SK-N-SH (cell line): ENCODE data around the gene ZNF219. TPM values are rescaled to one million over a fixed set of nuclear protein-coding genes. Genes with fewer than 3 reads are reported as not detected.
A peak's percentile ranks its signal among the peaks of the same experiment; 100 is the strongest.

ENCODE experiments used
- CTCF ChIA-PET: fragments of 300-600, 350-600 bp; formaldehyde crosslinking; extraction: SDS; loops from one replicate; lab custom pipeline; 2021; lab: Yijun Ruan, JAX
- POLR2A ChIA-PET: fragments of 350-600 bp; sonication (Branson Sonifier 250); formaldehyde crosslinking; extraction: SDS; loops from one replicate; lab custom pipeline; 2020; ENCODE audit warnings: antibody characterized with exemption, inconsistent platforms; lab: Yijun Ruan, JAX
- DNase-seq: peaks from one replicate; pipeline ENCODE4 v3.0.0; 2012
- H2AFZ ChIP-seq: fragments of 200-600 bp; sonication (generic); 2 replicates; pipeline ENCODE4 v1.8.1; 2016; ENCODE audit warnings: antibody characterized with exemption, mild to moderate bottlenecking, low read depth
- H3F3A ChIP-seq: fragments of 200-600 bp; sonication (generic); replicated peaks from 2 replicates; pipeline ENCODE3; 2016; ENCODE audit warnings: antibody characterized with exemption, mild to moderate bottlenecking; ENCODE audit not compliant: insufficient read depth
- H3K27ac ChIP-seq, 2 experiments: fragments of 200-500 bp in 1 of 2; fragments of 200-600 bp in 1 of 2; sonication (Bioruptor generic) in 1 of 2; sonication (generic), shearing (Covaris generic) in 1 of 2; 2 replicates each; pipeline versions ENCODE4 v1.5.1 to v1.6.1; 2014 to 2016; ENCODE audit warnings: low read depth in 2 of 2, inconsistent platforms in 1 of 2, low read length in 1 of 2, mild to moderate bottlenecking in 1 of 2, mixed read lengths in 1 of 2
- H3K27me3 ChIP-seq: fragments of 200-600 bp; sonication (generic), shearing (Covaris generic); 2 replicates; pipeline ENCODE4 v1.6.1; 2016; ENCODE audit warnings: mixed run types; ENCODE audit not compliant: insufficient read depth
- H3K36me3 ChIP-seq, 2 experiments: fragments of 200-500 bp in 1 of 2; fragments of 200-600 bp in 1 of 2; sonication (Bioruptor generic) in 1 of 2; sonication (generic) in 1 of 2; replicated peaks in 1 of 2; 2 replicates each; pipeline versions ENCODE3 to v1.5.1; 2014 to 2016; ENCODE audit warnings: low read length in 1 of 2, mild to moderate bottlenecking in 1 of 2; ENCODE audit not compliant: insufficient read depth in 2 of 2, control insufficient read depth in 1 of 2
- H3K4me1 ChIP-seq, 2 experiments: fragments of 200-500 bp in 1 of 2; fragments of 200-600 bp in 1 of 2; sonication (Bioruptor generic) in 1 of 2; sonication (generic), shearing (Covaris generic) in 1 of 2; 2 replicates each; pipeline versions ENCODE4 v1.5.1 to v1.6.1; 2014 to 2016; ENCODE audit warnings: low read depth in 1 of 2, low read length in 1 of 2, mixed run types in 1 of 2; ENCODE audit not compliant: insufficient read depth in 2 of 2, control insufficient read depth in 1 of 2
- H3K4me2 ChIP-seq: fragments of 200-600 bp; sonication (generic), shearing (Covaris generic); 2 replicates; pipeline ENCODE4 v1.6.1; 2017; ENCODE audit warnings: mixed run types
- H3K4me3 ChIP-seq, 2 experiments: fragments of 200-500 bp in 1 of 2; fragments of 200-600 bp in 1 of 2; sonication (Bioruptor generic) in 1 of 2; sonication (generic), shearing (Covaris generic) in 1 of 2; 2 replicates each; pipeline versions ENCODE4 v1.5.1 to v1.8.1; 2014 to 2016; ENCODE audit warnings: low read depth in 2 of 2, inconsistent platforms in 1 of 2, low read length in 1 of 2, mild to moderate bottlenecking in 1 of 2, mixed read lengths in 1 of 2, moderate library complexity in 1 of 2
- H3K79me2 ChIP-seq: fragments of 200-600 bp; sonication (generic); 2 replicates; pipeline ENCODE4 v1.8.1; 2017; ENCODE audit warnings: mild to moderate bottlenecking; ENCODE audit not compliant: insufficient read depth
- H3K9ac ChIP-seq: fragments of 200-600 bp; sonication (generic); 2 replicates; pipeline ENCODE4 v1.6.1; 2017; ENCODE audit warnings: mixed run types
- H3K9me2 ChIP-seq: fragments of 200-600 bp; sonication (generic); 2 replicates; pipeline ENCODE4 v1.6.1; 2017; ENCODE audit warnings: mixed run types
- H3K9me3 ChIP-seq: fragments of 200-600 bp; sonication (generic); 2 replicates; pipeline ENCODE4 v1.6.1; 2017; ENCODE audit warnings: mixed run types, mild to moderate bottlenecking, moderate library complexity
- H4K20me1 ChIP-seq: fragments of 200-600 bp; sonication (generic); 2 replicates; pipeline ENCODE4 v1.6.1; 2017; ENCODE audit warnings: mild to moderate bottlenecking, mixed run types; ENCODE audit not compliant: insufficient read depth
- FOXM1 ChIP-seq: IDR thresholded peaks from 2 replicates; pipeline ENCODE4 v1.4.0; 2012; ENCODE audit warnings: low read depth, mild to moderate bottlenecking
- JUND ChIP-seq: IDR thresholded peaks from 2 replicates; pipeline ENCODE4 v1.4.0; 2012
- NRF1 ChIP-seq: IDR thresholded peaks from 2 replicates; pipeline ENCODE4 v1.6.1; 2012; ENCODE audit warnings: low read depth, mild to moderate bottlenecking, low read length
- POLR2AphosphoS5 ChIP-seq: IDR thresholded peaks from 2 replicates; pipeline ENCODE4 v1.6.1; 2012; ENCODE audit warnings: low read depth, low read length
- RAD21 ChIP-seq: IDR thresholded peaks from 2 replicates; pipeline ENCODE4 v1.6.1; 2012; ENCODE audit warnings: mild to moderate bottlenecking, low read length
- SIN3A ChIP-seq: IDR thresholded peaks from 2 replicates; pipeline ENCODE4 v1.6.1; 2012; ENCODE audit warnings: low read depth, mild to moderate bottlenecking, low read length, moderate library complexity, borderline replicate concordance
- SMC3 ChIP-seq: IDR thresholded peaks from 2 replicates; pipeline ENCODE4 v1.6.1; 2012; ENCODE audit warnings: low read depth, low read length, improper control_type of control experiment
- TAF1 ChIP-seq: IDR thresholded peaks from 2 replicates; pipeline ENCODE4 v1.6.1; 2012; ENCODE audit warnings: low read depth, mild to moderate bottlenecking, low read length, moderate library complexity, borderline replicate concordance
- WGBS: methylation state at CpG from one replicate; pipeline ENCODE4 v1.1.6; 2017; ENCODE audit warnings: low lambda C conversion rate; 5-methylcytosine and 5-hydroxymethylcytosine counted together
- polyA plus RNA-seq, 3 experiments: library from polyadenylated mRNA; depleted of rRNA; stranded (reverse); fragments of >200 nt; gene quantifications; 2 replicates each; pipeline ENCODE4 v1.2.3, GENCODE V29; 2012
- TF ChIP-seq, protein P1 (sequence below): fragments of 150-350 bp; IDR thresholded peaks from 2 replicates; pipeline ENCODE4 v1.6.1; 2017; ENCODE audit warnings: antibody characterized with exemption, low read length, low read depth, borderline replicate concordance

ZNF219 gene
- polyA plus RNA-seq, 1 of the 3 experiments (the other 2 are of a cell fraction) = 24.1 TPM

DNA sequence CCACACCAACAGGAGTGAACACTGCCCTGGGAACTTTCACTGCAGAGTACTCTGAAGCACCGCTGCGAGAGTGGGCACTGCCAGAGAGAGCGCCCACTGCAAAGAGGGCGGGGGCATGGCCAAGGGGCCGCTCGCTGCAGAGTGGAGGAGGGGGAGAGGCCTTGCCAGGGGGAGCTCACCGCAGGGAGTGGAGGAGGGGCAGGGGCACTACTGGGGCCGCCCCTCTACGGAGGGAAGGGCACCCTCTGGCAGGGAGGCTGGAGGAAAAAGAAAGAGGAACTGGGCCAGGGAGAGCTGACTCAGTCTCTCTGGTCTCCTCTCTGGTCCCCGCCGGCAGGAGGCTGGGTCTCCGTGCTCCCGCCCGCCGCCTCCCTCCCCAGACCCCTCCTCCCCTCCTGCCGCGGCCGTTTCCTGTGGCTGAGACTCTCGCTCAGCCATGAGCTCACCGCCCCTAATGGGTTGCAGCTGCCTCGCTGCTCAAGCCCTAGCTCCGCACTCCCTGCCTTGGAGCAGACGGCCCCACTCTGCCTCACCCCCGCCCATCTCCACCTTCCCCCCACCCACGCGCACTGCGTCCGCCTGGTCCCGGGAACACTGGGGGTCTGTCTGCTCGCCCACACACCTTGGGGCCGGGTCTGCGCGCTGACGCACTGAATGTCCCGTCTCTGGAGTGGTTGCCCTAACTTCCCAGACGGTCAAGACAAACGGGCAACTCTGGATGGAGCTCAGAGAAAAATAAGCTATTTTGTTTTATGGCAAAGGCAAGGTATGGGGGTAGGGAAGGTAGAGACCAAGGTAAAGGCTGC is 27.0 kb downstream of the ZNF219 start (continued):
- no peak for TF ChIP-seq NRF1
- TF ChIP-seq FOXM1 = no peak
- TF ChIP-seq, protein P1, sequence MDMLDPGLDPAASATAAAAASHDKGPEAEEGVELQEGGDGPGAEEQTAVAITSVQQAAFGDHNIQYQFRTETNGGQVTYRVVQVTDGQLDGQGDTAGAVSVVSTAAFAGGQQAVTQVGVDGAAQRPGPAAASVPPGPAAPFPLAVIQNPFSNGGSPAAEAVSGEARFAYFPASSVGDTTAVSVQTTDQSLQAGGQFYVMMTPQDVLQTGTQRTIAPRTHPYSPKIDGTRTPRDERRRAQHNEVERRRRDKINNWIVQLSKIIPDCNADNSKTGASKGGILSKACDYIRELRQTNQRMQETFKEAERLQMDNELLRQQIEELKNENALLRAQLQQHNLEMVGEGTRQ = no peak
- no peak for TF ChIP-seq SMC3
- TF ChIP-seq POLR2AphosphoS5 = peak; percentile 47; the same call in 1 of the 2 replicates

DNA sequence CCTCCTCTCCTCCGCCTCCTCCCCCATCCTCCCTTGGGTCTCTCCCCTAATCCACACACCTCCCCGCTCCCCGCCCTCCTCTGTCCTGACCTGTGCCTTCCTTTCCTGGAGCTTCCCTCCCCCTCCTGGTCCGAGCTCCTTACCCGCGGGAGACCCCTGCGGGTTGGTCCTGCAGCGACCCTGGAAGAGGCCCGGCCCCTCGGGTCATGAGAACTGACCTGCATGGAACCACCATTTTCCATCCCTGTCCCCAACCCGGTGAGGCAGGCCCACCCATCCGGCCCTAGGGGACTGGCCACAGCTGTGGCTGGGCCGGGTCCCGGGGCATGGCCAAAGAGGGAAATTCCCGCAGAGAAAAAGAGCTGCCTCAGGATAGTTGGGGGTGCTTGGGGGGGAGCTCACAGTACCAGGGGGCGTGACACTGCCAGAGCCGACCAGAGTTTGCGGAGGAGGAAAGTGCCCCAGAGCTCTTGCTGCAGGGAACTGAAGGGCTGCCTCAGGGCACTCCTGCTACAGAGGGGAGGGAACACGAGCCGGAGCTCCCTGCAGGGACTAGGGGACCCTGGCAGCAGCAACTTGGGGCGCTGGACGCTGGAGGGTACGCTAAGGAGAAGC is 27.7 kb downstream of the ZNF219 start:
- H3K9me3 ChIP-seq = no peaks in the 10 kb centered on the region
- ChIA-PET CTCF (interaction anchor here (0.7 to 13.2 kb wide), 17 partner anchors 12 to 100 kb away, joined by 3 to 296 read pairs (median 5); partner anchors contain the start of genes TMEM253, TPPP2 and ZNF219), POLR2A (interaction anchor here (0.7 to 2.7 kb wide), 12 partner anchors 9 to 728 kb away, joined by 3 to 19 read pairs (median 8); partner anchors contain the start of genes PARP2, TMEM253 and ZNF219)

DNA sequence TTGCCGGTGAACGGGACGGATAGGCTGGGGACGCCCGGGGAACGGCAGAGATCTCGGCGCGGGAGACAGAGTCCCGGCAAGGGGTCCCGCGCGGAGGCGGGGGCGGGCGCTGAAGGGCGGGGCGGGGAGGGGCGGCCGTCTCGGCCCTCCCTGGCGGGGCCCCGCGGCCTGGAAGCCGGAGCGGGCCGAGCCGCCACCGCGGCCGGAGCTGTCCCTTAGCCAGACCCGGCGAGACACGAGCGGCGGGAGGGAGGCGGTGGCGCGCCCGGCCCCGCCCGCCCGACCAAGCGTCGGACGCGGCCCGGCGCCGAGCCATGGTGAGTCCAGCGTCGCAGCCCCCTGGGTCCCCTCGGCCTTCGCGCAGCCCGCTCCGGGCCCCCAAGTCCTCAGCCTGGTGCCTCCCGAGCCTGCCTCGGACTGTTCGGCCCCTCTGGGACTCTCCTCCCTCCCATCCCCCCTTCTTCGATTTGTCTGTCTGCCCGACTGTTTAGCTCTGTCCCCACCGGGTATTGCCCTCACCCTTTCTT is 28.3 kb downstream of the ZNF219 start, which contains the start of gene ARHGEF40:
ARHGEF40 (plus strand) TSS at position 222 of the 527 bp plus-strand sequence; CDS start at position 315, 93 bp downstream.
- Histone ChIP-seq H3K4me3 (peak within 1 kb of the TSS; percentile 81 to 89), H2AFZ (peak within 1 kb of the TSS; percentile 87), H3K79me2 (peaks cover 49% of the 10 kb centered on the region), H3K9me3 (no peaks in the 10 kb centered on the region), H3K36me3 (peaks cover 19 to 27% of the 10 kb centered on the region in 2 experiments), H3K27me3 (no peaks in the 10 kb centered on the region), H3K4me2 (peak within 1 kb of the TSS; percentile 95), H3K4me1 (peaks cover 22 to 29% of the 10 kb centered on the region in 2 experiments), H4K20me1 (0 out of 2 replicates have a peak, but pooled peaks cover 8% of the 10 kb centered on the region), H3K9me2 (no peaks in the 10 kb centered on the region), H3K9ac (peak within 1 kb of the TSS; percentile 93), H3F3A (peaks cover 30% of the 10 kb centered on the region), H3K27ac (peak within 1 kb of the TSS; percentile 98 to 99)
- no peak for TF ChIP-seq JUND
- 0 out of 2 replicates have a peak, but pooled peaks have one; percentile 4 for TF ChIP-seq TAF1
- TF ChIP-seq RAD21 = no peak
- POLR2A ChIA-PET = interaction anchor here (0.7 to 2.7 kb wide), 7 partner anchors 14 to 728 kb away, joined by 4 to 19 read pairs (median 12); partner anchors contain the start of gene ZNF219
- WGBS = 2% methylated on average over 6 of the region's 63 CpGs
- CTCF ChIA-PET = interaction anchor here (0.7 to 13.2 kb wide), 12 partner anchors 14 to 73 kb away, joined by 3 to 296 read pairs (median 8); partner anchors contain the start of genes TMEM253 and ZNF219
- DNase-seq = peak; percentile 87

More for the DNA sequence above, 27.7 kb downstream of the ZNF219 start:
- peak; percentile 71 for DNase-seq
- Histone ChIP-seq H3K4me1 (peaks cover 22 to 33% of the 10 kb centered on the region in 2 experiments), H3K36me3 (peaks cover 22 to 32% of the 10 kb centered on the region in 2 experiments), H3F3A (peaks cover 30% of the 10 kb centered on the region), H4K20me1 (0 out of 2 replicates have a peak, but pooled peaks cover 8% of the 10 kb centered on the region), H2AFZ (peak overlapping the region; percentile 39; the same call in 1 of the 2 replicates), H3K27ac (peak overlapping the region; percentile 98 to 99), H3K9ac (peak overlapping the region; percentile 93), H3K9me2 (no peaks in the 10 kb centered on the region), H3K27me3 (no peaks in the 10 kb centered on the region), H3K4me3 (peak overlapping the region; percentile 81 to 89), H3K4me2 (peak overlapping the region; percentile 95), H3K79me2 (peaks cover 51% of the 10 kb centered on the region)
- WGBS = 1% methylated on average over 20 of the region's 23 CpGs
- peak; percentile 58; the same call in 1 of the 2 replicates for TF ChIP-seq SIN3A
- no peak for TF ChIP-seq RAD21
